ENCODE results near the gene PLA1A. TPM values are rescaled to one million over a fixed set of nuclear protein-coding genes. Genes with fewer than 3 reads are reported as not detected.
"Not testable (repeated sequence)": the region's sequence is repeated elsewhere in the genome, so short reads cannot be mapped to it uniquely, and the experiment has no call there.

Gene PLA1A
- 2.8 and 7.8 TPM in 2 replicates for total RNA-seq

GRCh38 chr3:119597548-119598288, at the start of gene PLA1A:
Gene PLA1A (plus strand): TSS chr3:119597885. CDS start chr3:119597914, 29 bp downstream.
- DNase-seq (ENCODE audit: extremely low read depth, low read depth, low spot score): no peak

- DNase-seq (ENCODE audit: extremely low read depth, low read depth, low spot score): no peak
Measured at GRCh38 chr3:119548341-119548740, 49.3 kb upstream of the PLA1A start.

GRCh38 chr3:119550192-119550910, 47.3 kb upstream of the PLA1A start:
- DNase-seq (ENCODE audit: extremely low read depth, low read depth, low spot score): no peak

GRCh38 chr3:119551598-119551997, 46.1 kb upstream of the PLA1A start:
- no peak for DNase-seq (ENCODE audit: extremely low read depth, low read depth, low spot score)

- not testable (repeated sequence) for DNase-seq (ENCODE audit: extremely low read depth, low read depth, low spot score)
Measured at GRCh38 chr3:119552928-119553327, 44.8 kb upstream of the PLA1A start.

GRCh38 chr3:119553823-119554415, 43.8 kb upstream of the PLA1A start:
- DNase-seq (ENCODE audit: extremely low read depth, low read depth, low spot score): no peak

- DNase-seq (ENCODE audit: extremely low read depth, low read depth, low spot score): no peak
Measured at GRCh38 chr3:119555309-119555735, 42.4 kb upstream of the PLA1A start.

GRCh38 chr3:119555929-119556328, 41.8 kb upstream of the PLA1A start:
- DNase-seq (ENCODE audit: extremely low read depth, low read depth, low spot score): no peak

- no peak for DNase-seq (ENCODE audit: extremely low read depth, low read depth, low spot score)
Measured at GRCh38 chr3:119557192-119557876, 40.4 kb upstream of the PLA1A start.

GRCh38 chr3:119557877-119558269, 39.8 kb upstream of the PLA1A start:
- DNase-seq (ENCODE audit: extremely low read depth, low read depth, low spot score): no peak

- DNase-seq (ENCODE audit: extremely low read depth, low read depth, low spot score): no peak
Measured at GRCh38 chr3:119558626-119559317, 38.9 kb upstream of the PLA1A start.

GRCh38 chr3:119559441-119559963, 38.2 kb upstream of the PLA1A start, which contains the start of gene CD80:
Gene CD80 (minus strand): TSS chr3:119559614. CDS start chr3:119557728, 1,886 bp downstream.
- no peak for DNase-seq (ENCODE audit: extremely low read depth, low read depth, low spot score)

GRCh38 chr3:119560160-119560559, 37.5 kb upstream of the PLA1A start:
- no peak for DNase-seq (ENCODE audit: extremely low read depth, low read depth, low spot score)

GRCh38 chr3:119562307-119562961, 35.3 kb upstream of the PLA1A start:
- no peak for DNase-seq (ENCODE audit: extremely low read depth, low read depth, low spot score)

GRCh38 chr3:119563334-119563733, 34.4 kb upstream of the PLA1A start:
- DNase-seq (ENCODE audit: extremely low read depth, low read depth, low spot score): not testable (repeated sequence)

- no peak for DNase-seq (ENCODE audit: extremely low read depth, low read depth, low spot score)
Measured at GRCh38 chr3:119569156-119569555, 28.5 kb upstream of the PLA1A start.

GRCh38 chr3:119570229-119570628, 27.5 kb upstream of the PLA1A start:
- no peak for DNase-seq (ENCODE audit: extremely low read depth, low read depth, low spot score)

GRCh38 chr3:119571230-119571629, 26.5 kb upstream of the PLA1A start:
- DNase-seq (ENCODE audit: extremely low read depth, low read depth, low spot score): no peak

- DNase-seq (ENCODE audit: extremely low read depth, low read depth, low spot score): no peak
Measured at GRCh38 chr3:119571688-119572087, 26.0 kb upstream of the PLA1A start.

- no peak for DNase-seq (ENCODE audit: extremely low read depth, low read depth, low spot score)
Measured at GRCh38 chr3:119575507-119575906, 22.2 kb upstream of the PLA1A start.

All from glomerular endothelial cell (primary cell).